Measurements from ENCODE around the gene SKIDA1. TPM values are rescaled to one million over a fixed set of nuclear protein-coding genes. Genes with fewer than 3 reads are reported as not detected.
A peak's percentile ranks its signal among the peaks of the same experiment; 100 is the strongest.

Gene SKIDA1
- polyA plus RNA-seq, 4 donors, result 3.7 to 13.2 (median 10.8) TPM

- peak in 1 of 4 donors; percentile 64 for DNase-seq (ENCODE audit: low read depth in 4 of 4, low spot score in 3 of 4)
Measured at GRCh38 chr10:21517134-21518031, 8.1 kb downstream of the SKIDA1 start.

- peak in 1 of 4 donors; percentile 48 for DNase-seq (ENCODE audit: low read depth in 4 of 4, low spot score in 3 of 4)
Measured at GRCh38 chr10:21516242-21517131, 9.0 kb downstream of the SKIDA1 start.

GRCh38 chr10:21515361-21516241, 9.9 kb downstream of the SKIDA1 start:
- peak in 1 of 4 donors; percentile 48 for DNase-seq (ENCODE audit: low read depth in 4 of 4, low spot score in 3 of 4)

GRCh38 chr10:21514818-21515351, 10.6 kb downstream of the SKIDA1 start:
- DNase-seq (ENCODE audit: low read depth in 4 of 4, low spot score in 3 of 4), result peak in 1 of 4 donors; percentile 47

GRCh38 chr10:21514129-21514817, 11.2 kb downstream of the SKIDA1 start:
- DNase-seq (ENCODE audit: low read depth in 4 of 4, low spot score in 3 of 4), result no peak

DNA sequence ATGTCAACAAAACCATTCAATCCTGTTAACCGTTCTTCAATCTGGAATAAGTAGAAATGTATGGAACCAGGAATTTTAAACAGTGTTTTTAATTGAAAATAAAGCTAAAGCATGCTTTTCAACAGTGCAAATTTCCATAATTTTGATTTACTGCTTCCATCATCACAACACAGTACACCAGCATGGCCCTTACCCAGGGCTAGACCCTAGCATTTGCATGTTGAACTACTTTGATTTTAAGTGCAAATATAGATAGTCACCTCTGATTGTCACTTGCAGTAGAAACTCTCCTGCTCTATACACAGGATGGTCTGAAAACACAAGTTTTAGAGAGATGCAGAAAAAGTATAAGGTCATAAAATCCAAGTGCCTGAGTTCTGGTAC, 12.1 kb downstream of the SKIDA1 start:
- DNase-seq (ENCODE audit: low read depth in 4 of 4, low spot score in 3 of 4), result no peak

- DNase-seq (ENCODE audit: low read depth in 4 of 4, low spot score in 3 of 4), result no peak
Measured at GRCh38 chr10:21512573-21513404, 12.7 kb downstream of the SKIDA1 start.

DNA sequence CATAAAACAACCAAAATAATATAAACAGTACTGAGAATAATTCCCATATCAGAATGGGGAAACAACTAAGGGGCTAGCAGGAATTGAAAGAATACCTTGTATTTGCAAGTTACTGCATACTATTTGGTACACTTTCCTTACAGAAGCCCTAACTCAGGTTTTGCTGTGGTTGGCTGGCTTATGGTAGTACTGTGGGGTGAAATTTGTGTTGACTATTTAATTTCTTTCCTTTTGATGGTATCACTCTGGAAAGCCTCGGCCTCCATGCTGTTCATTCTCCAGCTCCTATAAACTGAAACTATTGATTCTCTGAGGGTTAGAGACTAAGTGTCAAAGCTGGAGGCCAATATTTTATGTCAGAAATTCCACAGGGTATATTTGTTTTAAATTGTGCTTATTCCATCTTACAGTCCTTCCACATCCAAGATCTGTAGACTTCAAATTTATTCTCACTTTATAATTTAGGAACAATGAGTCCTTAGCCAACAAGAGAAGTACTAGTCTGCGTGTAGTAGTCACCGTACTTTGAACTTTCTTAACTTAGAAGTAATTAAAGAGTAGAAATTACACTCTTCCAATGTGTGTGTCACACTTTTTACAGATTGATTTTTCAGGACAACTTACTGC, 13.4 kb downstream of the SKIDA1 start:
- DNase-seq (ENCODE audit: low read depth in 4 of 4, low spot score in 3 of 4), result no peak

GRCh38 chr10:21511095-21511570, 14.3 kb downstream of the SKIDA1 start:
- DNase-seq (ENCODE audit: low read depth in 4 of 4, low spot score in 3 of 4), result no peak

DNA sequence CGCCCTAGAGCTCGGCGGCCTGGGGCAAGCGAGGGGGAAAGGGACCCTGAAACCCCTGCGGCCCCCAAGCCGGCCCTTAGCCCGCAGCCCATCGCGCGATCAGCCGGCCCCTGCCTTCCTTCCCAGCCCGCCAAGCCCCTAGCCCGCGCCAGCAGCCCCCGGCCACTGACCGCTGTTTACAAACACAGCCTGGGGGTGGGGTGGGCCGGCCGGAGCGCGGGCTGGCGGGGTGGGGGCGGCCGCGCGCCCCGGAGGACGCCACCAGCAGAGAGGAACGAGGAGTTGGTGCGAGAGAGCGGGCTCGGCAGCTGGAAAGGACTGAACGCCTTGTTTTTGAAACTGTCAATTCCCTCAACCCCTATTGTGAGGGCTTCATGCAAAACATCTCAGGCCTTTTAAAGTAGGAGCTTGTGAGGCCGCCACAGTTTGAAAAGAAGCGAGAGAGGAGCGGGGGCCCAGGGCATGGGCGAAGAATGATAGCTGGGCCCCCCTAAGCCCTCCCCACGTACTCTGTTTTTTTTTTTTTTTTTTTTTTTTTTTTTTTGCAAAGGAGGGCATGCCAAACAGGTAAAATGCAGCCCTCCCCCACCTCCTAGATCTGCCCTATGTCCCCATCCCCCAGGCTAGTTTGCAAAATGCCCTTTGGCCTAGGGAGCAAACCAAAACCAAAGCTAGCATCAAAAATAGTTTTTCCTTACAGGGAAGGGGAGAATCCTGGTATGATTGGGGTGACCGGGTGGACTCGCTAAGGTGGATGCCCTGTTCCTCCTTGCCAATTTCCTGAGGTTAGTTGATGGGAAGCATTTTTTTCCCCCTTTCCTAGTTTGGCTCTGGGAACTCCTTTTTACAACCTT, 15.0 kb downstream of the SKIDA1 start:
- no peak for DNase-seq (ENCODE audit: low read depth in 4 of 4, low spot score in 3 of 4)

DNA sequence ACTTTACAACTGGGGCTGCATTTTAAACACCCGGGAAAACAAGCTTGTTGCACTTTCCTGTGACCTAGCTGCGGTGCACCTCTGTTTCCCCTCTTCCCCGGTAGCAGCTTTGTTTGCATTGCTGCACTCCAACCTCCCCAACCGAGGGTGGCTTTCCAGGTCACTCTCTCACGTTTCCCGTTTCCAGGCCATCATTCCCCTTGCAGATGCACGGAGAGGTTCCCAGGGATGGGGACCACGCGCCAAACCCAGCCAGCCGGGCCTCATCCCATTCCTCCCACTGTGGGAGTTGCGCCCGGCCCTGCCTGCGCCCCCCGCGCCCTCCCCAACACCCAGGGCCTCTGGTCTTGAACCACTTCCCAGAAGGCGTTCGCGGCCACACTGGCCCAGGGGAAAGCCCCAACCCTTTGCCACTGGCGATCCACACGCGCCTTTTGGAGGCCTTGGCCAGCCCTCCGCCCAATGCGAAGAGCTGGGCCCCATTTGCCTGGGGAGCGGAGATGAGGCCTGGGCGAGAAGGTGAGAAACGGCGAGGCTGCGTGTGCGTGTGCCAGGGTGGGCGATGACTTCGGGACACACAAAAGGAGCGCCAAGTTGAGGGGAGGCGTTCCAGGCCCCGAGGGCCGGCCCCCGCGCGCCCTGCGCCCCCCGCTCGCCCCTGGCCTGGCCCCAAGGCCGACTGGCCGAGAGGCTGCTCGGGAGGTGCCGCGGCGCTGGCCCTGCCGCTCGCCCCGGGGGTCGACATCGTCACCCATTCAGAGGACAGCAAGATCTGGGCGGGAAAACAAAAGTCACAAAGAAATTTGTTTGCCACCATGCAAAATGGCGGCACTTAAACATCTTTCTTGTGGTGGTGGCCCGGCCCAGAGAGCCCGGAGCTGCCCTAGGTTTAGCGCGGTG, 15.9 kb downstream of the SKIDA1 start:
- DNase-seq (ENCODE audit: low read depth in 4 of 4, low spot score in 3 of 4), result no peak

DNA sequence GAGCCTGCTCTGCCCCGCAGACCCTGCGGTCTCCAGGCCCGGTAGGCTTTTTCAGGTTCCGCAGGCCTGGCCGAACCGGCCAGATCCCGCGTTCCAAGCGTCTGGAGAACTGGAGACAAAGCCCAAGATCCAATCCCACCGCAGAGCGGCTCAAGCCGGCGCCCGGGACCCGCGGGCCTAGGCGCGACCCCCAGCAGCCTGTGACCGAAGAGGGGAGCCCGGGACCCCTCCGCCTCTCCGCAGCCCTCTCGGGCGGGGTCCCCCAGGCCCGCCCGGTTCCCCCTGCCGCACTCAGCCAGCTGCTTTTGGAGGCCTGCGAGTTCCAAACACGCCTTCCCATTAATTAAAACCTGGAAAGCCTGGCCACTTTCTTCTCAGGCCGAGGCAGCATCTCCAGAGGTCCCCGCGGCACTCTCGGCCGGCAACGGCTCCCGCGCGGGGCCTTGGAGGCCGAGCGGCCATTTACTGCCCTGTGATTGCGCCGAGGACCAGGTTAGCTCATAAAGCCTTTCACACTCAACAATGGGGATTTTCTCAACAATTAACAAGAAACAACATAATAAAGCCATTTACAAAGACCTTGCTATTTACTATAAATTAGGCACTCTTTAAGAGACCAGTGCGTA, 16.7 kb downstream of the SKIDA1 start:
- no peak for DNase-seq (ENCODE audit: low read depth in 4 of 4, low spot score in 3 of 4)

DNA sequence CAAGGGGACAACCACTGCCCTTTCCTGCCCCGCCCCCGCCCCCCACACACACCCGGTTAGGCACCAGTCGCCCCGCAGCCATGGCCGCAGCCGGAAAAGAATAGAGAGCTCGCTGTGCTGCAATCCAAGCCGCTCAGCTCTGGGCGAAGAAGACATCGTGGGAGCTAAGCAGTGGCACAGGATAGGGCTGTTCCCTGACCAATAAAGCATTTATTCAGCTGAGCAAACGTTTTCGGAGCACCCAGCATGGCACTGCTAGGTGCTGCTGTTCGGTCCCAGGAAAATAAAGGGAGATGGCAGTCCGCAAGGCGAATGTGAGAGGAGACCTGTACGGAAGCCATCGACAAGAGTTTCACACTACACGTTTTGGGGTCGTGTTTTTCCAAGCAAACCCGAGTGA, 18.3 kb downstream of the SKIDA1 start:
- no peak for DNase-seq (ENCODE audit: low read depth in 4 of 4, low spot score in 3 of 4)

DNA sequence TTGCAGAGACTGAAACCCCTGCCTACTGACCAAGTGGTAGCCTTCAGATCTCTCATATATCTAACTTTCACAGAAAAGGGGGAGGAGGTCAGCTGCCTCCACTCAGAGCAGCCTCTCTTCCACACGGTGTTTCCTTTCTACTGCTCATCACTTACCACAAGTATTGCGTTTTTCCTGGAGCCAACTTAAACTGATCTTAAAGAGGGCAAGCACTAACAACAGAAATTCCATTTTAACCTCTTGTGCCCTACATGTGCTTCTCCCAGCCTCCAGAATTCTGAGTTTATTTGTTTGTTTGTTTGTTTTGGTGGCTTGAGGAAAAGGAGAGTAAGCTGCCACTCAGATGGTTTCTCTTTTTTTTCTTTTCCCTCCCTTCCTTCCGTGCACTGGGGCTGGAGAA, 19.1 kb downstream of the SKIDA1 start:
- no peak for DNase-seq (ENCODE audit: low read depth in 4 of 4, low spot score in 3 of 4)

DNA sequence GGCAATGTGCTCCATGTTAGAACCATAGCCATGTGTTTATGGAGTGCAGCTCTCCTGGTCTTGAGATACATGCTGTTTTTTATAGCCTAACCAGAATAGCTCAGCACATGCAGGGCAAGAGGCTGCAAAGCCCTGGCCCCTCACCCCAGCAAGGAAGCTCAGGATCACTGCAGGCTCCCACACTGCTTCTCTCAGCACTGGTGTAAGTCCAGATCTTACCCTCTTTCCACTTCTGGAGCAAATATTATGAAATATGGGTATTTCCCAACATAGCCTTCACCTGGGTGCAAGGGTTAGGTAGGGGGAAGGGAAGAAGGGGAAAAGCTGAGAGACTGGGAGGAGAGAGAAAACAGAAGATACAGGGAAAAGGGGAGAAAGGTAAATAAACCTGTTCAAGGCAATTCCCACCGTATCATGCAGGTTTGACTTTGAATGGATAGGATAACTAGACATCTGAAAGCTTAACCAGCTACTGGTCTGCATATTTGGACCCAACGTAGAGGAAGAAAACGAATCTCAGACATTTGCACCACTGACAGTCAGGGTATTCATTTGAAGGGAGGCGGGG, 19.7 kb downstream of the SKIDA1 start:
- DNase-seq (ENCODE audit: low read depth in 4 of 4, low spot score in 3 of 4), result no peak
